DMS 273 treated with DMSO at 0.1 percent for 48 hours (cell line): ENCODE measurements around the gene MAP3K8.
"Not testable (repeated sequence)": the region's sequence is repeated elsewhere in the genome, so short reads cannot be mapped to it uniquely, and the experiment has no call there.

ENCODE experiments used
- DNase-seq: peaks from one replicate; lab custom pipeline; 2025; lab: John Stamatoyannopoulos, UW

Gene MAP3K8

GRCh38 chr10:30422981-30423654 is 10.9 kb upstream of the MAP3K8 start:
- no peak for DNase-seq

GRCh38 chr10:30423655-30424275 is 10.2 kb upstream of the MAP3K8 start:
- not testable (repeated sequence) for DNase-seq

GRCh38 chr10:30425336-30426075 is 8.5 kb upstream of the MAP3K8 start:
- DNase-seq = no peak

- DNase-seq = no peak
Measured at GRCh38 chr10:30430544-30431298, 3.3 kb upstream of the MAP3K8 start.

GRCh38 chr10:30431435-30431911 is 2.5 kb upstream of the MAP3K8 start:
- no peak for DNase-seq

- no peak for DNase-seq
Measured at GRCh38 chr10:30432622-30433305, 1.2 kb upstream of the MAP3K8 start.

- DNase-seq = no peak
Measured at GRCh38 chr10:30433306-30433729, 666 bp upstream of the MAP3K8 start.

- no peak for DNase-seq
Measured at GRCh38 chr10:30434273-30435072, 489 bp downstream of the MAP3K8 start.

GRCh38 chr10:30435073-30435422 is 1.1 kb downstream of the MAP3K8 start:
- no peak for DNase-seq

- not testable (repeated sequence) for DNase-seq
Measured at GRCh38 chr10:30435499-30436167, 1.6 kb downstream of the MAP3K8 start.

- no peak for DNase-seq
Measured at GRCh38 chr10:30436191-30436611, 2.2 kb downstream of the MAP3K8 start.

- DNase-seq = no peak
Measured at GRCh38 chr10:30436671-30437030, 2.7 kb downstream of the MAP3K8 start.

GRCh38 chr10:30437031-30437841 is 3.3 kb downstream of the MAP3K8 start:
- DNase-seq = no peak

- no peak for DNase-seq
Measured at GRCh38 chr10:30438021-30438850, 4.3 kb downstream of the MAP3K8 start.

- DNase-seq = no peak
Measured at GRCh38 chr10:30439931-30440330, 5.9 kb downstream of the MAP3K8 start.

GRCh38 chr10:30442019-30442606 is 8.1 kb downstream of the MAP3K8 start:
- no peak for DNase-seq

GRCh38 chr10:30443049-30443448 is 9.1 kb downstream of the MAP3K8 start:
- no peak for DNase-seq

- no peak for DNase-seq
Measured at GRCh38 chr10:30445711-30446110, 11.7 kb downstream of the MAP3K8 start.
